Cardiac muscle cell (in vitro differentiated cells and primary cell): ENCODE results near the gene KLHDC7B. TPM values are rescaled to one million over a fixed set of nuclear protein-coding genes. Genes with fewer than 3 reads are reported as not detected.

Source experiments
- DNase-seq, 2 donors: peaks; one replicate each; pipeline versions ENCODE4 v3.0.0 to v3.0.0-alpha.2; 2010 to 2017; ENCODE audit warnings: low read depth in 1 of 2, low spot score in 1 of 2
- H3K27ac ChIP-seq: fragments of 200-600 bp; sonication (generic); 2 replicates; pipeline ENCODE4 v1.5.1; 2016
- H3K27me3 ChIP-seq: fragments of 200-600 bp; sonication (generic); 2 replicates; pipeline ENCODE4 v1.6.0; 2016; ENCODE audit warnings: control low read depth
- H3K36me3 ChIP-seq: fragments of 200-600 bp; sonication (generic); 2 replicates; pipeline ENCODE4 v1.5.1; 2016; ENCODE audit warnings: control low read depth
- H3K4me1 ChIP-seq: fragments of 200-600 bp; sonication (generic); 2 replicates; pipeline ENCODE4 v1.8.1; 2017; ENCODE audit warnings: low read depth, mild to moderate bottlenecking, mixed run types
- H3K4me3 ChIP-seq: fragments of 200-600 bp; sonication (generic); 2 replicates; pipeline ENCODE4 v1.5.1; 2016; ENCODE audit warnings: mild to moderate bottlenecking
- H3K9me3 ChIP-seq: fragments of 200-600 bp; sonication (generic); 2 replicates; pipeline ENCODE4 v1.5.1; 2017; ENCODE audit warnings: low read depth, mild to moderate bottlenecking, control low read depth
- CTCF ChIP-seq: IDR thresholded peaks from 2 replicates; pipeline ENCODE4 v1.5.1; 2012; ENCODE audit warnings: low read depth, mild to moderate bottlenecking, low read length
- polyA plus RNA-seq: library from polyadenylated mRNA; unstranded; fragments of >200 nt; fragmentation: Nextera tagmentation; extraction: Ambion mirVana; gene quantifications from 2 replicates; pipeline ENCODE4 v1.2.1, GENCODE V29; 2016
- total RNA-seq: library from RNA; depleted of rRNA; stranded (reverse); fragments of >200 nt; gene quantifications from 2 replicates; pipeline ENCODE4 v1.2.3, GENCODE V29; 2016

Gene KLHDC7B
- total and polyA plus RNA-seq, 2 experiments from 2014 or later: 0.18 to 0.45 TPM

GRCh38 chr22:50579752-50580151, 34.1 kb downstream of the KLHDC7B start:
- TF ChIP-seq CTCF: no peak
- DNase-seq: no peak
- Histone ChIP-seq H3K27me3 (no peaks in the 10 kb centered on the region), H3K27ac (peak overlapping the region; percentile 93), H3K4me3 (no peak overlapping the region), H3K9me3 (no peaks in the 10 kb centered on the region), H3K36me3 (no peaks in the 10 kb centered on the region), H3K4me1 (peaks cover 25% of the 10 kb centered on the region)

- no peak for DNase-seq
- no peak for TF ChIP-seq CTCF
- Histone ChIP-seq H3K36me3 (no peaks in the 10 kb centered on the region), H3K9me3 (no peaks in the 10 kb centered on the region), H3K27me3 (no peaks in the 10 kb centered on the region), H3K27ac (peak overlapping the region; percentile 91), H3K4me3 (peak overlapping the region; percentile 50), H3K4me1 (peaks cover 25% of the 10 kb centered on the region)
Observed at GRCh38 chr22:50581031-50581949, 35.6 kb downstream of the KLHDC7B start.

GRCh38 chr22:50581950-50582492, 36.3 kb downstream of the KLHDC7B start:
- Histone ChIP-seq H3K4me3 (peak overlapping the region; percentile 50), H3K4me1 (peaks cover 25% of the 10 kb centered on the region), H3K27me3 (no peaks in the 10 kb centered on the region), H3K27ac (peak overlapping the region; percentile 91), H3K9me3 (no peaks in the 10 kb centered on the region), H3K36me3 (no peaks in the 10 kb centered on the region)
- no peak for TF ChIP-seq CTCF
- DNase-seq: no peak

GRCh38 chr22:50582493-50583293, 37.0 kb downstream of the KLHDC7B start, which contains the start of gene CHKB:
Gene CHKB, minus strand, starts transcription at chr22:50582849. Its CDS starts 68 bp downstream, at chr22:50582781.
- no peaks in the 10 kb centered on the region for H3K36me3 ChIP-seq

More at GRCh38 chr22:50582493-50583293, 37.0 kb downstream of the KLHDC7B start, which contains the start of gene CHKB:
- no peaks in the 10 kb centered on the region for H3K9me3 ChIP-seq
- TF ChIP-seq CTCF: no peak
- peak within 1 kb of the TSS; percentile 91 for H3K27ac ChIP-seq
- H3K27me3 ChIP-seq: no peaks in the 10 kb centered on the region
- peak; percentile 98 to 99 for DNase-seq
- H3K4me1 ChIP-seq: peaks cover 25% of the 10 kb centered on the region
- H3K4me3 ChIP-seq: peak within 1 kb of the TSS; percentile 50
